HG03342 (cell line): ENCODE results near the gene CTNNA2.

Experiments
- ATAC-seq: cut with Tn5 transposase; IDR thresholded peaks from one replicate; pipeline ENCODE4 v1.9.1; 2021; ENCODE audit warnings: mild to moderate bottlenecking, moderate library complexity; ENCODE audit not compliant: unreplicated experiment

CTNNA2 gene

GRCh38 chr2:80302314-80303005 lies 789.6 kb downstream of the CTNNA2 start:
- ATAC-seq = no peak

GRCh38 chr2:80303006-80303908 lies 790.4 kb downstream of the CTNNA2 start:
- ATAC-seq = no peak

GRCh38 chr2:80303909-80304837 lies 791.3 kb downstream of the CTNNA2 start, which contains the start of gene LRRTM1:
Gene LRRTM1, minus strand, starts transcription at chr2:80304752. Its CDS starts 933 bp downstream, at chr2:80303819.
- ATAC-seq = no peak

DNA sequence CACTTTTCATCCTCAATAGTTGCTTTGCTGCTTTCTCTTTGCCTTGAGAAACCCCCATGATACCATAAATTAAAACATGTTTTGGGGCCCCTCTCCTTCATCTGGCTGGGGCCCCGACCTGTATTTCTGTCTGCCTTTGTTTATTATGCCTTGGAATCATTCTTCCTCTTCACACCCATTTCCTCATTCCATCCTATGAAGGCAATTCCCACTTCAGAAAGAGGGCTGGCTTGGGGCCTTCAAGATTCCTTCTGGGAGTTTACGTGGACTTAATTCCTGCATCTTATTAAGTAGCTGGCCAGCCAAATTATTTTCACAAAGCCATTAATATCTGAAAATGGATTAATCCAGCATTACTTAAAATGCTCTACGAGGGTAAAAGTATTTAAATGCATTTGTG lies 798.5 kb downstream of the CTNNA2 start:
- no peak for ATAC-seq

DNA sequence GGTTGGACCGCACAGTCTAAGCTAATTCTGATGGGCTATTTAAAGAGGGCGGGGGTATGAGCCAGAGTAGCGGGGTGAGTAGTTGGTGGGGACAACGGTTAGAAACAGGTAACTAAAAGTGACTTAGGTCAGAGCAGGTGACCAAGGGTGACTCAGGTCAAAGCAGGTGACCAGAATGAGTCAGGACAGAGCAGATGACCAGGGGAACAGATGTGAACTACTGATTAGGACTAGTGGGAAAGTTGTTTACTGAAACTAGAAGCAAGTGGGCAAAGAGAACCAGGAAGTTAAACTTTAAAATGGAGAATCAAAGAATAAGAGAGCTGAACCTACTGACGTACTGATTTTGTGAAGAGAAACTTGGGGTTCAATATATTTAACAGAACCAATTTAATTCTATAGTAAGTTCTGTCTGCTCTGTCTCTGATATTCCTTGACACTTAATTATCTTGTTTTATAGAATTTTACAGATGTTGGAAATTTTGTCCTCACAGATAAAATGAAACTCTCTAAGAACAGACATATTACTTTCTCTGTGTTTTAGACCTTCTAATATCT lies 799.5 kb downstream of the CTNNA2 start:
- no peak for ATAC-seq

- no peak for ATAC-seq
Measured at GRCh38 chr2:80322311-80322920, 809.6 kb downstream of the CTNNA2 start.

DNA sequence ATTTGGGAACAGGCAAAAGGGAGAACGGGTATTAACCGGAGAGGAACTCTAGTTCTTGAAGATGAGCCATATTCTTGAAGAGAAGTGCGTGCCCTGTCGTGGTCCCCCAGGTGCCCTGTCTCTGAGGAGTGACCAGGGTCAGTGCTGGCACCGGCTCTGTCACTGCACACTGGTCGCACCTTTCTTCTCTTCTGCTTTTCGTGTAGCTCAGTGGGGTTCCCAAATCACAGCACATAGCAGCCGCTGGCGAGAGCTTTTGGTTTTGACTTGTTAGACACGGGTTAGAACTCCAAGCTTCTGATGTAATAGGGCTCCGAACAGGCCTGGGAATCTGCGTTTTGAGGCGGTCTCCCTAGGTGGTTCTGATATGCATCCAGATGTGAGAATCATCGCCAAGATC lies 810.1 kb downstream of the CTNNA2 start:
- no peak for ATAC-seq

GRCh38 chr2:80323610-80324009 lies 810.8 kb downstream of the CTNNA2 start:
- no peak for ATAC-seq

GRCh38 chr2:80324525-80324924 lies 811.7 kb downstream of the CTNNA2 start:
- no peak for ATAC-seq

DNA sequence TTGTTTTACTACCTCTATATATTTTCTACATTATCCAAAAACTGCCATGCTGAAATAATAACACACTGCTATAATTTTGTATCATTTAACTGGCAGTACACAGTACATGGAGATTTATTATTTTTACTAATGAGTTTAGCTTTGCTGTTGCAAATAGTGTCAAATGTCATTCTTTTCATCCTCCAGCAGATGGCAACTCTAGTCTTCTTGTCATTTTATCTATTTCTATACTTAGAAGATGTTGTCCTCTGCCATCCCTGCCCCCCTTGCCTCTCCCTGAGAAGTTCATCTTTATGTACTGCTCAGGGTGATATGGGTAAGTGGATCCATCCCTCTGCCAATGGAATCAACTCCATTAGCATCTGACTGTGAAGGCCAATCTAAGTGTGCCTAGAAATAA lies 813.4 kb downstream of the CTNNA2 start:
- no peak for ATAC-seq

DNA sequence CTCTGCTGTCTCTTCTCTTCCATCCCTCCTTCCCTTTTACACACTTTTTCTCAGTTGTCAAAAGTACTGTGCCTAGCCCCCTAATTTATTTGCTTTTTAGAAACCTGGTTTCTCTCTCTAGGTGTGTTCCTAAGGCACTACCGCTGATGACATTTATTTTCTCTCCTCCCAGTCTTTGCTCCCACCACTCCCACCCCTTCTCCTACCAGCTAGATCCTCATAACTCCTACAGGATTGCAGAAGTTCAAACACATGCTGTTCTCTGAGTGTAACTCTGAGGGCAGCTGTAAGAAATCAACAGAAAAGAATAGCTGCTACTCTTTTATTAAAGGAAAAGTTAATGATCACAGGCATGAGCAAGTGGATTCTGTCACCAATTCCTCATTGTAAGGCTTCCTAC lies 814.0 kb downstream of the CTNNA2 start:
- no peak for ATAC-seq

- ATAC-seq = no peak
Measured at GRCh38 chr2:80328159-80328571, 815.3 kb downstream of the CTNNA2 start.

DNA sequence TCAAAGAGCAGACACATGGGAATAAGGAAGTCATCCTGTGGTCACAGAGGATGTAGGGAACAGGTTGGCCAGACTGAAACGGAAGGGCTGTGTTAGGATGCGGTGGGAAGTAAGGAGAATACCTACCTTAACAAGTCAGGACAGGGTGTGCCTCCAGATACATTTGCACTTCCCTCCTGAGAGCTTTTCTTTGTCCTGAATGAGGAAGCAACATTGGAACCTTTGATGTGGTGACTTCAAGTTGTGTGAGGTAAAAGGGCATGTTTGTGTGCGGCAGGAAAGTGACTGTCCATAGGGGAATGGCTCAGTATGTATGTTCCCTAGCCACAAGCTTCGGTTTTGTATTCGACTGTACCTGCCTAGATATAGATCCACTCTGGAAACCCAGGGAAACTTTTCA lies 816.6 kb downstream of the CTNNA2 start:
- no peak for ATAC-seq

DNA sequence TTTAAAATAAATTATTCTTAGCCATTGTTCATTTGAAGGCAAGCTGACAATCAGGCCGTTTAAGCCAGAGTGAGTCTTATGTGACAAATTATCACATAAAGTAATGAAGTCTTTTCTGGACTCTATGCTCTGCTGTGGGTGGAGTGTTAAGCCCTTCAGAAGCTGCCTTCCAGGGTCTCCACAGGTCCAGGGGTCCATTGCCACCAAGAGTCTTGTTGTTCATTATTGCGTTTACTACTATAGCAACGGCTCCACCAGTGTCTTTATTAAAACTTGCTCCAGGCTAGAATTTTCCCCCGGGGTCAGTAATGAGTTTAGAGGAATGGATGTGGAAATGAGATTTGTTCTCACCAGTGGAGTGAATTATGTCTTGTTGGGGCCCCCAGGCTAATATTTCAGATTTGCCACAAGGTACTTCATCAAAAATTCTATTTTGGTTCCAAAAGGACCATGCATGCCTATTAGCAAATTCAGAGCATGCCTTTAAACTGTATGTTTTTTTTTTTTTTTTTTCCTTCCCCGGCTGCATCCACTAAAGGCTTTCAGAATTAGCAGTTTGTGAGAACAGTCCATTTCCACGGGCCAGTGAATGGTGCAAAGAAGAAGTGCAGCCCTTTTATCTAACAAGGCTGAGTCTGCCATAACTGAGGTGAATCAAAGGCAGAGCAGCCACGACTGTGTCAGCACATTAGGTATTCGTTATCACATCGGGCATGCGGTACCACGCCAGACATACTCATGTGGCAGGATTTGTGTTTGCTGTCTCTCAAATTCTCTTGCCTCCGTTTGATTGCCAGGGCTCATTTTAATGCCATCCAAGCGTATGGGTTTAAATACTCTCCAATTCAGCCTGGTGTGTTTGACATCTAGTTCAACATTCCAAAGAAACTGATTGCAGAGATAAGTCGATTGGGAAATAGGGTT lies 817.9 kb downstream of the CTNNA2 start:
- no peak for ATAC-seq

- ATAC-seq = no peak
Measured at GRCh38 chr2:80333886-80334285, 821.0 kb downstream of the CTNNA2 start.

- ATAC-seq = no peak
Measured at GRCh38 chr2:80335411-80335810, 822.6 kb downstream of the CTNNA2 start.

DNA sequence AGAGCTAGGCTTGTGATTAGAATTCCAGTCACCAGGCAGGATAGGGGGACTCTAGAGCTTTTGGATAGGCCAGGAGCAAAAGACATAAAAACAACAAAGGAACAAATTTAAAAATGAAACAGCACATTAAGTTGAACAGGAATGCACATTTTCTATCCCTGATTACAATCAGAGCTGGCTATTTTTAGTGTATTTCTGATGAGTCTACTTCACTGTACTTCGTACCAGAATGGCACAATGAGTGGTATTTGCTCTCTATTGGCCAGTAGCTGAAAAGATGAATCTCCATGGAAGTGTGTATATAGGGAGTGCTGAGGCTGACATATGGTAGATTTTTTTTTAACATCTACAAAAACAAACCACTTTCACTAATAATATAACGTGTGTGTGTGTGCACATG lies 825.9 kb downstream of the CTNNA2 start:
- ATAC-seq = no peak

- no peak for ATAC-seq
Measured at GRCh38 chr2:80340022-80340421, 827.2 kb downstream of the CTNNA2 start.

DNA sequence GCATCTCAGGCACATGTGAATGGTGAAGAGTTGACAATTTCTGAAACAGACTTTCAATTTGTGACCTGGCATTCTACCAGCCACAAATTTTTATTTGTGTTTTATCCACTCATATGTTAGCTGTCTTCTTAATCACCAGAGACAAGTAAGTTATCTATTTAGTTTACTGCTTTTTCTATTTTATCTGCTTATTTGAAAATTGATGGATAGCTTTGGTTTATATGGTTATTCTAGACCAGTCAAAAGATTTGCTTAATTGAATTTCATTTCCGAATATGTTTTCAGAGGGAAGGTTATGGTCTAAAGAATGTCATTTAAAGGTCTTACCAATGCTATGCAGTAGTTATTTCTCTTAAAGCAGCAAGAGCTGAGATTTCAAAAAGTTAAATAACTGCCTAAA lies 835.2 kb downstream of the CTNNA2 start:
- no peak for ATAC-seq
